ENCODE measurements around the gene DNAJC3.

Gene DNAJC3

DNA sequence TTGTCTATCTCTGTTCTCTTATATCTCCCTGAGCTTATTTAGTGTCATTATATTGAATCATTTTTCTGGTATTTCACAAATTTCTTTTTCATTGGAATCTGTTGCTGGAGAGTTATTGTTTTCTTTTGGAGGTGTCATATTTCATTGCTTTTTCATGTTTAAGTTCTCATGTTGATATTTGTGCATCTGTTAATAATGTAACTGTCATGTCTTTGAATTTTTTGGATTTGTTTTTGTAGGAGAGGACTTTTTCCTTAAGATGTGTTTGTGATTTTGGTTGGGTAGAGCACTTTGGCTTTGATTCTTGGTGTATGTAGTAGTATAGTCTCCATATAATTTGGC is 64.0 kb downstream of the DNAJC3 start:
- no peaks in the 10 kb centered on the region for H3K36me3 ChIP-seq (ENCODE audit: control insufficient read depth, insufficient read depth, low read length)
- TF ChIP-seq, protein P1, sequence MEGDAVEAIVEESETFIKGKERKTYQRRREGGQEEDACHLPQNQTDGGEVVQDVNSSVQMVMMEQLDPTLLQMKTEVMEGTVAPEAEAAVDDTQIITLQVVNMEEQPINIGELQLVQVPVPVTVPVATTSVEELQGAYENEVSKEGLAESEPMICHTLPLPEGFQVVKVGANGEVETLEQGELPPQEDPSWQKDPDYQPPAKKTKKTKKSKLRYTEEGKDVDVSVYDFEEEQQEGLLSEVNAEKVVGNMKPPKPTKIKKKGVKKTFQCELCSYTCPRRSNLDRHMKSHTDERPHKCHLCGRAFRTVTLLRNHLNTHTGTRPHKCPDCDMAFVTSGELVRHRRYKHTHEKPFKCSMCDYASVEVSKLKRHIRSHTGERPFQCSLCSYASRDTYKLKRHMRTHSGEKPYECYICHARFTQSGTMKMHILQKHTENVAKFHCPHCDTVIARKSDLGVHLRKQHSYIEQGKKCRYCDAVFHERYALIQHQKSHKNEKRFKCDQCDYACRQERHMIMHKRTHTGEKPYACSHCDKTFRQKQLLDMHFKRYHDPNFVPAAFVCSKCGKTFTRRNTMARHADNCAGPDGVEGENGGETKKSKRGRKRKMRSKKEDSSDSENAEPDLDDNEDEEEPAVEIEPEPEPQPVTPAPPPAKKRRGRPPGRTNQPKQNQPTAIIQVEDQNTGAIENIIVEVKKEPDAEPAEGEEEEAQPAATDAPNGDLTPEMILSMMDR (IDR thresholded peaks at IDR 0.05): no peak
- H3K27me3 ChIP-seq (ENCODE audit: control insufficient read depth, insufficient read depth, low read length): no peaks in the 10 kb centered on the region

DNA sequence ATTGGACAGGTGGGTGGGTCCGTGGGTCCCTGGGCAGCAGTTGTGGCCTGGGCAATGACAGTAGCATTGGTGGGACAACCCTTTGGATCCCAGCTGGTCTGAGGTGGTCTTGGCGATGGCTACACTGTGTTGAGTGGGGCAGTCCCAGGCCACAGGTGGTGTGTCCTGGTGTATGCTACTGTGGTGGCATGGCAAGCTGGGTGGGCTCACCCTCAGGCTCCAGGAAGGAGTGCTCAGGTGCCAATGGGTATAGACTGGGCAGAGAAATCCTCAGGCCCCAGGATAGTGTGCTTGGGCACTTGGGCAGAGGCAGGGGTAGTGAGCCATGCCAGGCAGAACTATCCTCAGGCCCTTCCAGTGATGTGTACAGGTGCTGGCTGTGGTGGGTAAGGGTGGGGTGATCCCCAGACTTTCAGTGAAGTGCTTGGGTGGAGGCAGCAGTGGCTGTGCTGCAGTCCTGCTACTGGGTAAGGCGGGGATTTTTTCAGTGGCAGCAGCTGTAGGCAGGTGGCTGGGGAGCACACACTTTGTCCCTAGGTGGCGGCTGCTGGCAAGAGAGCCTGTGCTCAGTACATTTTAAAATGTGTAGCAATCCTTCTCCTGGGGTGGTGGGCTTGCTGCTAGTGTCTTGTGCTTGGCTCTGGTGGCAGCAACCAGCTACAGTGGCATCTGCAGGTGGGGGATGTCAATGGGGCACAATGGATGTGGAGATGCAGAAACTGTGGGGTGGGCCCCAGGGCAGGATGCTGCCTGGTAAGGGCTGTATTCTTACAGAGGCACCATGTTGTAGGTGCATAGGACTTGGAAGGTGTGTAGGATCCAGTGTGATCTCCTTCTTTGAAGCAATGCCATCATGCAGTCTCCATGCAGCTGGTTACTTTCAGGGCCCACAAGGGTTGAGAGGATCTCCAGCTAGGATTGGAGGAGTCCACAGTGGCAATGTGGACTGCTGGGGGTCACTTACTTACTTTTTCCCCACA is 64.9 kb downstream of the DNAJC3 start:
- Histone ChIP-seq H3K27me3 (ENCODE audit: control insufficient read depth, insufficient read depth, low read length) (no peaks in the 10 kb centered on the region), H3K4me3 (ENCODE audit: low read depth, low read length) (no peak overlapping the region), H3K9me3 (ENCODE audit: control insufficient read depth, low read length) (no peaks in the 10 kb centered on the region), H3K4me1 (peaks cover 3% of the 10 kb centered on the region), H2AFZ (no peak overlapping the region), H3K79me2 (peaks cover 14% of the 10 kb centered on the region), H3K9ac (no peak overlapping the region), H3K27ac (no peak overlapping the region), H3K36me3 (ENCODE audit: control insufficient read depth, insufficient read depth, low read length) (no peaks in the 10 kb centered on the region), H3K4me2 (ENCODE audit: low read length) (no peak overlapping the region)
- TF ChIP-seq, protein P1 (IDR thresholded peaks at IDR 0.05): no peak

More for the DNA sequence above, 64.0 kb downstream of the DNAJC3 start:
- Histone ChIP-seq H3K4me2 (ENCODE audit: low read length) (no peak overlapping the region), H3K9ac (no peak overlapping the region), H3K4me3 (ENCODE audit: low read depth, low read length) (no peak overlapping the region), H3K9me3 (ENCODE audit: control insufficient read depth, low read length) (no peaks in the 10 kb centered on the region), H3K27ac (no peak overlapping the region), H3K4me1 (peaks cover 3% of the 10 kb centered on the region), H3K79me2 (peaks cover 14% of the 10 kb centered on the region), H2AFZ (no peak overlapping the region)

DNA sequence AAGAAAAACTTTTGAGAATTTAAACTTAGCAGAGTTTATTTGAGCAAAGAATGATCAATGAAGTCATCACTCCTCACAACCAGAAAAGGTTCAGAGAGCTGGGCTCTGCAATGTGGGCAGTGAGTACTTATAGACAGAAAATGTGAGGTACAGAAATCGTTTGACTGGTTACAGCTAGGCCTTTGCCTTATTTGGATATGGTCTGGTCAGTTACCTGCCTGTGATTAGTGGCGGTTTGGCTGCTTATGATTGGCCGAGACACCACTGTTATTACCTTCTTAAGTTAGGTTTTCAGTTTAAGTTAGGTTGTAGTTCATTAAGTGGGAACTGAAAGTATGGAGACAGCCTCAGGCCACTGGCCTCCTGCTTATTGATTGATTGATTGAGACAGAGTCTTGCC is 66.3 kb downstream of the DNAJC3 start:
- TF ChIP-seq, protein P1 (IDR thresholded peaks at IDR 0.05): no peak
- Histone ChIP-seq H3K9me3 (ENCODE audit: control insufficient read depth, low read length) (no peaks in the 10 kb centered on the region), H3K9ac (no peak overlapping the region)

DNA sequence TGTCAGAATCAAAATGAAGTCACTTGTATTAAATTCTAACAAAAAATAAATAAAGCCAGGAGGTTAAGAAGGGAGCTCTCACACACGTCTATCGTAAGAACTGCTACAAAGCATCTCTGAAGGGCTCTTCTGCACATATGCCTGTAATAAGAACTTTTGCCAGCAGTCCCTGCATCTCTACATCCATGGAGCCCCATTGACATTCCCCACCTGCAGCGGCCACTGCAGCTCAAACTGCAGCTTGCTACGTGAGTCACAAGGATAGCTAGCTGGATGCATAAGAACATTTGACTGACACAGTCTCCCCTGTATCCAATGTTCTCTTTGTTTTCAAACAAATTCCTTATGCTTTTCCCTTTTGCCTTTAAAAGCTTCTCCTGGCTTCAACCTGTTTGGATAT is 68.3 kb downstream of the DNAJC3 start:
- Histone ChIP-seq H3K4me3 (ENCODE audit: low read depth, low read length) (no peak overlapping the region), H3K4me1 (peaks cover 3% of the 10 kb centered on the region), H3K27ac (no peak overlapping the region), H3K4me2 (ENCODE audit: low read length) (no peak overlapping the region), H3K9ac (no peak overlapping the region), H3K9me3 (ENCODE audit: control insufficient read depth, low read length) (no peaks in the 10 kb centered on the region), H2AFZ (no peak overlapping the region), H3K79me2 (peaks cover 14% of the 10 kb centered on the region), H3K27me3 (ENCODE audit: control insufficient read depth, insufficient read depth, low read length) (no peaks in the 10 kb centered on the region), H3K36me3 (ENCODE audit: control insufficient read depth, insufficient read depth, low read length) (no peaks in the 10 kb centered on the region)
- TF ChIP-seq, protein P1 (IDR thresholded peaks at IDR 0.05): no peak

More for the DNA sequence above, 66.3 kb downstream of the DNAJC3 start:
- H3K27me3 ChIP-seq (ENCODE audit: control insufficient read depth, insufficient read depth, low read length): no peaks in the 10 kb centered on the region
- no peaks in the 10 kb centered on the region for H3K36me3 ChIP-seq (ENCODE audit: control insufficient read depth, insufficient read depth, low read length)
- no peak overlapping the region for H3K4me3 ChIP-seq (ENCODE audit: low read depth, low read length)
- H3K79me2 ChIP-seq: peaks cover 14% of the 10 kb centered on the region
- peaks cover 3% of the 10 kb centered on the region for H3K4me1 ChIP-seq
- H3K27ac ChIP-seq: no peak overlapping the region
- no peak overlapping the region for H3K4me2 ChIP-seq (ENCODE audit: low read length)
- no peak overlapping the region for H2AFZ ChIP-seq
